Endothelial cell of umbilical vein (primary cell): ENCODE data around the gene FJX1.

Experiments
- EZH2 ChIP-seq: IDR thresholded peaks from 2 replicates; pipeline ENCODE4 v1.6.1; 2012; ENCODE audit warnings: borderline replicate concordance, low read depth, mild to moderate bottlenecking, moderate library complexity, low read length, inconsistent platforms; ENCODE audit not compliant: severe bottlenecking
- FOS ChIP-seq: IDR thresholded peaks from 2 replicates; pipeline ENCODE4 v1.6.1; 2011; ENCODE audit warnings: mild to moderate bottlenecking, low read length, moderate library complexity, borderline replicate concordance; ENCODE audit not compliant: insufficient read depth
- GATA2 ChIP-seq: IDR thresholded peaks from 2 replicates; pipeline ENCODE4 v1.7.0; 2011; ENCODE audit warnings: low read depth, mild to moderate bottlenecking, moderate library complexity, mixed read lengths, low read length; ENCODE audit not compliant: insufficient read length, insufficient read depth
- JUN ChIP-seq: IDR thresholded peaks from 2 replicates; pipeline ENCODE4 v1.6.1; 2011; ENCODE audit warnings: borderline replicate concordance, low read depth; ENCODE audit not compliant: insufficient read length, insufficient read depth
- MYC ChIP-seq: IDR thresholded peaks from one replicate; pipeline ENCODE4 v1.6.1; 2011; ENCODE audit warnings: mild to moderate bottlenecking, low read depth, low read length
- POLR2A ChIP-seq: IDR thresholded peaks from 2 replicates; pipeline ENCODE4 v1.6.1; 2012; ENCODE audit warnings: low read depth, mild to moderate bottlenecking, control low read depth, low read length
- POLR2AphosphoS5 ChIP-seq: IDR thresholded peaks from 2 replicates; pipeline ENCODE4 v1.6.1; 2012; ENCODE audit warnings: low read depth, mild to moderate bottlenecking, control low read depth, low read length, moderate library complexity; ENCODE audit not compliant: insufficient read depth
- TF ChIP-seq, protein P1 (sequence below): IDR thresholded peaks from 2 replicates; pipeline ENCODE4 v1.6.1; 2011; ENCODE audit not compliant: insufficient read depth, insufficient read length
- TF ChIP-seq, protein P2 (sequence below), 2 donors: IDR thresholded peaks; 1 replicate in 1 of 2; 2 replicates in 1 of 2; pipeline ENCODE4 v1.5.1; 2011; ENCODE audit warnings: low read length in 2 of 2, mild to moderate bottlenecking in 2 of 2, moderate library complexity in 2 of 2, control low read depth in 1 of 2, inconsistent platforms in 1 of 2, low read depth in 1 of 2; ENCODE audit not compliant: insufficient read depth in 1 of 2; ENCODE audit errors: extremely low read depth in 1 of 2

DNA sequence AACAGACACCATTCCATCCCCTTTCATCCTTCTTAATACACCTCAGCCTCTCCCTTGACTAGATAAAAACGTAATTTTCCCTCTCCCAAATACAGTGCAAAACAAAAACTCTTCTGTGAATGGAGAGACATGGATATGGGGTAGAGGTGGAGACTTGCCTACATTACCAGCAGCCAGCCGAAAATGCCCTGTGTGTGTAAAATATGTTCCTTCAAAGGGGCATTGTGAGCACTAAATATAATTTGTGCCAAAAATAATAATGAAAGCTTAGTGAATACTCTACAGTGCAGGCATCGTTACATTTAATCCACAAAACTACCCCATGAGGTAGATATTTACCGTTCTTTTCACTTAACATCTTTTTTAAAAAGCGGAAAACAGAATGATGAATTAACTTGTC lies 43.3 kb downstream of the FJX1 start:
- TF ChIP-seq, protein P1, sequence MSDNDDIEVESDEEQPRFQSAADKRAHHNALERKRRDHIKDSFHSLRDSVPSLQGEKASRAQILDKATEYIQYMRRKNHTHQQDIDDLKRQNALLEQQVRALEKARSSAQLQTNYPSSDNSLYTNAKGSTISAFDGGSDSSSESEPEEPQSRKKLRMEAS: no peak
- TF ChIP-seq, protein P2, sequence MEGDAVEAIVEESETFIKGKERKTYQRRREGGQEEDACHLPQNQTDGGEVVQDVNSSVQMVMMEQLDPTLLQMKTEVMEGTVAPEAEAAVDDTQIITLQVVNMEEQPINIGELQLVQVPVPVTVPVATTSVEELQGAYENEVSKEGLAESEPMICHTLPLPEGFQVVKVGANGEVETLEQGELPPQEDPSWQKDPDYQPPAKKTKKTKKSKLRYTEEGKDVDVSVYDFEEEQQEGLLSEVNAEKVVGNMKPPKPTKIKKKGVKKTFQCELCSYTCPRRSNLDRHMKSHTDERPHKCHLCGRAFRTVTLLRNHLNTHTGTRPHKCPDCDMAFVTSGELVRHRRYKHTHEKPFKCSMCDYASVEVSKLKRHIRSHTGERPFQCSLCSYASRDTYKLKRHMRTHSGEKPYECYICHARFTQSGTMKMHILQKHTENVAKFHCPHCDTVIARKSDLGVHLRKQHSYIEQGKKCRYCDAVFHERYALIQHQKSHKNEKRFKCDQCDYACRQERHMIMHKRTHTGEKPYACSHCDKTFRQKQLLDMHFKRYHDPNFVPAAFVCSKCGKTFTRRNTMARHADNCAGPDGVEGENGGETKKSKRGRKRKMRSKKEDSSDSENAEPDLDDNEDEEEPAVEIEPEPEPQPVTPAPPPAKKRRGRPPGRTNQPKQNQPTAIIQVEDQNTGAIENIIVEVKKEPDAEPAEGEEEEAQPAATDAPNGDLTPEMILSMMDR (IDR thresholded peaks at IDR 0.05; ENCODE audit: extremely low read depth in 1 of 2, insufficient read depth in 1 of 2, low read depth in 1 of 2, low read length in 2 of 2): no peak
- TF ChIP-seq POLR2AphosphoS5 (no peak), POLR2A (no peak), FOS (no peak), EZH2 (no peak), MYC (no peak), GATA2 (no peak), JUN (no peak)
